ENCODE measurements around the gene FUT4. TPM values are rescaled to one million over a fixed set of nuclear protein-coding genes. Genes with fewer than 3 reads are reported as not detected.
A peak's percentile ranks its signal among the peaks of the same experiment; 100 is the strongest.

FUT4 gene
- total and polyA plus RNA-seq, 10 of the 15 experiments (the other 5 are each of a cell fraction or from before 2014, with no cell fraction given), result 0.68 to 9.1 (median 2.3) TPM

DNA sequence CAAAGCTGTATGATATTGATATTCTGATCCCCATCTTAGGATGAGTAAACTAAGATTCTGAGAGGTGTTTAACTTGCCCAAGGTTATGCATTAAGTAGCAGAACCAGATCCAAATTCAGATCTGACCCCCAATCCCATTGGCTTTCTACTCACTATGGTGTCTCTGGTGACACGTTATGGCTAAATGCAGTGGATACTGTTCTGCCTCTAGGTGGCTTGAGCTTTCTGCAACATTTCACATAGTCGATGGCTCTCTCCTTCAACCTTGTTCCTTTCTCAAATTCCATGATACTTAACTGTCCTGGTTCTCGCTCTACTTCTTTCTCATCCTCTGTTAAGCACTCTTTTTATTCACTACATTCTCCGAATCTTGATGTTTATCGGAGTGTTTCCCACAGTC lies 22.0 kb upstream of the FUT4 start:
- H3K27ac ChIP-seq (ENCODE audit: control insufficient read depth, insufficient read depth), result no peak overlapping the region
- DNase-seq (ENCODE audit: low read depth, low spot score), result no peak
- H3K4me2 ChIP-seq (ENCODE audit: control insufficient read depth, insufficient read depth), result no peak overlapping the region
- ATAC-seq, result peak; percentile 85
- H2AFZ ChIP-seq (ENCODE audit: control insufficient read depth, low read depth, low read length), result no peak overlapping the region
- no peak overlapping the region for H3K4me3 ChIP-seq
- H3K27me3 ChIP-seq (replicated peaks in 1 of 2; ENCODE audit: control insufficient read depth in 2 of 2, insufficient read depth in 2 of 2, low read length in 1 of 2), result no peaks in the 10 kb centered on the region
- H3K9me3 ChIP-seq (replicated peaks; ENCODE audit: control insufficient read depth, insufficient read depth, low read length), result no peaks in the 10 kb centered on the region
- no peak for FAIRE-seq
- in situ Hi-C loops (cut with MboI) (loop anchor here (5.0 kb wide), 1 partner anchor 76 kb away; no protein-coding TSS in a partner anchor), intact Hi-C loops (cut with micrococcal nuclease; ENCODE audit: unreplicated experiment) (loop anchor here (1.0 kb wide), 1 partner anchor 77 kb away; no protein-coding TSS in a partner anchor)
- H3K9ac ChIP-seq (ENCODE audit: control insufficient read depth, insufficient read depth, low read length), result no peak overlapping the region
- no peaks in the 10 kb centered on the region for H3K36me3 ChIP-seq (ENCODE audit: control insufficient read depth in 2 of 2, insufficient read depth in 2 of 2, low read length in 1 of 2)
- TF ChIP-seq TCF3 (IDR thresholded peaks at IDR 0.05; ENCODE audit: borderline replicate concordance, insufficient read depth, low read depth, low read length), result no peak
- no peak for TF ChIP-seq ZZZ3 (IDR thresholded peaks at IDR 0.05; ENCODE audit: control insufficient read depth, insufficient read length, low read depth)
- TF ChIP-seq RAD21 (IDR thresholded peaks at IDR 0.05; ENCODE audit: insufficient read depth, low read depth, low read length), result peak; percentile 35; the same call in 1 of the 2 replicates
- TF ChIP-seq NR2C2 (IDR thresholded peaks at IDR 0.05; ENCODE audit: borderline replicate concordance, control insufficient read depth, insufficient read length, low read depth), result no peak
- TF ChIP-seq, protein P1, sequence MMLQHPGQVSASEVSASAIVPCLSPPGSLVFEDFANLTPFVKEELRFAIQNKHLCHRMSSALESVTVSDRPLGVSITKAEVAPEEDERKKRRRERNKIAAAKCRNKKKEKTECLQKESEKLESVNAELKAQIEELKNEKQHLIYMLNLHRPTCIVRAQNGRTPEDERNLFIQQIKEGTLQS (IDR thresholded peaks at IDR 0.05; ENCODE audit: borderline replicate concordance, extremely low read depth, low read depth, low read length), result no peak
- no peak for TF ChIP-seq ZNF24 (IDR thresholded peaks at IDR 0.05)
- TF ChIP-seq, protein P2, sequence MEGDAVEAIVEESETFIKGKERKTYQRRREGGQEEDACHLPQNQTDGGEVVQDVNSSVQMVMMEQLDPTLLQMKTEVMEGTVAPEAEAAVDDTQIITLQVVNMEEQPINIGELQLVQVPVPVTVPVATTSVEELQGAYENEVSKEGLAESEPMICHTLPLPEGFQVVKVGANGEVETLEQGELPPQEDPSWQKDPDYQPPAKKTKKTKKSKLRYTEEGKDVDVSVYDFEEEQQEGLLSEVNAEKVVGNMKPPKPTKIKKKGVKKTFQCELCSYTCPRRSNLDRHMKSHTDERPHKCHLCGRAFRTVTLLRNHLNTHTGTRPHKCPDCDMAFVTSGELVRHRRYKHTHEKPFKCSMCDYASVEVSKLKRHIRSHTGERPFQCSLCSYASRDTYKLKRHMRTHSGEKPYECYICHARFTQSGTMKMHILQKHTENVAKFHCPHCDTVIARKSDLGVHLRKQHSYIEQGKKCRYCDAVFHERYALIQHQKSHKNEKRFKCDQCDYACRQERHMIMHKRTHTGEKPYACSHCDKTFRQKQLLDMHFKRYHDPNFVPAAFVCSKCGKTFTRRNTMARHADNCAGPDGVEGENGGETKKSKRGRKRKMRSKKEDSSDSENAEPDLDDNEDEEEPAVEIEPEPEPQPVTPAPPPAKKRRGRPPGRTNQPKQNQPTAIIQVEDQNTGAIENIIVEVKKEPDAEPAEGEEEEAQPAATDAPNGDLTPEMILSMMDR (IDR thresholded peaks at IDR 0.05 in 2 of 3, conservative IDR thresholded peaks at IDR 0.05 in 1 of 3; ENCODE audit: control insufficient read depth in 2 of 3, extremely low read depth in 1 of 3, insufficient read depth in 1 of 3, low read depth in 3 of 3, low read length in 3 of 3), result peak; percentile 36 to 57 (median 47); a peak in 5 of 6 replicates
- ChIA-PET RAD21 (ENCODE audit: unreplicated experiment) (interaction anchor here (1.2 to 6.5 kb wide), 7 partner anchors 24 to 82 kb away, joined by 3 to 121 read pairs (median 5); no protein-coding TSS in a partner anchor), SMC1A (ENCODE audit: uncharacterized antibody, unreplicated experiment) (interaction anchor here (0.9 to 13.5 kb wide), 6 partner anchors 9 to 82 kb away, joined by 5 to 216 read pairs (median 80); no protein-coding TSS in a partner anchor), CTCF (interaction anchor here (0.7 to 15.7 kb wide), 16 partner anchors 8 to 338 kb away, joined by 3 to 337 read pairs (median 6); partner anchors contain the start of gene C11orf97), POLR2A (interaction anchor here (0.5 to 1.5 kb wide), 4 partner anchors 20 to 81 kb away, joined by 3 to 13 read pairs (median 4); no protein-coding TSS in a partner anchor)
- no TSS peak for BruUV-seq (replicated peaks)
- no peaks in the 10 kb centered on the region; the same call in 1 of the 2 replicates for H3K4me1 ChIP-seq (ENCODE audit: control insufficient read depth, insufficient read depth, low read length)
- H4K20me1 ChIP-seq (ENCODE audit: control insufficient read depth, insufficient read depth), result no peaks in the 10 kb centered on the region
- no peaks in the 10 kb centered on the region for H3K79me2 ChIP-seq (ENCODE audit: control insufficient read depth, insufficient read depth, low read length)
- WGBS (ENCODE audit: insufficient coverage, insufficient replicate concordance, low lambda C conversion rate, missing lambda C conversion rate), result 37% methylated on average over 4 of the region's 5 CpGs
